GM21447 (cell line): ENCODE measurements around the gene ODAD2.
"Not testable (repeated sequence)": the region's sequence is repeated elsewhere in the genome, so short reads cannot be mapped to it uniquely, and the experiment has no call there.

Source experiments
- ATAC-seq: cut with Tn5 transposase; IDR thresholded peaks from one replicate; pipeline ENCODE4 v1.9.1; 2021; ENCODE audit not compliant: unreplicated experiment

ODAD2 gene

DNA sequence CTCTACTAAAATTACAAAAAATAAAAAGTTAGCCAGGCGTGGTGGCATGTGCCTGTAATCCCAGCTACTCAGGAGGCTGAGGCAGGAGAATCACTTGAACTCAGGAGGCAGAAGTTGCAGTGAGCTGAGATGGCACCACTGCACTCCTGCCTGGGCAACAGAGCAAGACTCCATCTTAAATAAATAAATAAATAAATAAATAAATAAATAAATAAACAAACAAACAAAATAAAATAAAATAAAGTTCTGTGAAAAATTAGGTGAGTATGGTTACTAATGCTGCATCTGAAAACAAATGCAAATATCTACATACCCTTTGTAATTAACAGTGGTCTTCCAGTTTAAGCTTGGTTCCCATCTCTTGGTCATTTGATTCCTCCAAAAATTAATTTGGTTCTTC is 28.1 kb downstream of the ODAD2 start:
- not testable (repeated sequence) for ATAC-seq

DNA sequence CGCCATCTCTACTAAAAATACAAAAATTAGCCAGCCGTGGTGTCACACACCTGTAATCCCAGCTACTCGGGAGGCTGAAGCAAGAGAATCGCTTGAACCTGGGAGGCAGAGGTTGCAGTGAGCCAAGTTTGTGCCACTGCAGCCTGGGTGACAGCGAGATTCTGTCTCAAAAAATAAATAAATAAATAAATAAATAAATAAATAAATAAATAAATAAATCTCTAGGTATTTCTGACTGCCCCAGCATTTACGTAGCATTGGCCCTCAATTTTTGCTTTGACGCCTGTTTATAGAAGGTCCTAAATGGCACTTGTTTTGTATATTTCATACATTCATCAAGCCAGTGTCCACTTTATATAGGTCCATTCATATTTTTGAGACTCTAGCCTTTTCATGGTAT is 28.9 kb downstream of the ODAD2 start:
- not testable (repeated sequence) for ATAC-seq

DNA sequence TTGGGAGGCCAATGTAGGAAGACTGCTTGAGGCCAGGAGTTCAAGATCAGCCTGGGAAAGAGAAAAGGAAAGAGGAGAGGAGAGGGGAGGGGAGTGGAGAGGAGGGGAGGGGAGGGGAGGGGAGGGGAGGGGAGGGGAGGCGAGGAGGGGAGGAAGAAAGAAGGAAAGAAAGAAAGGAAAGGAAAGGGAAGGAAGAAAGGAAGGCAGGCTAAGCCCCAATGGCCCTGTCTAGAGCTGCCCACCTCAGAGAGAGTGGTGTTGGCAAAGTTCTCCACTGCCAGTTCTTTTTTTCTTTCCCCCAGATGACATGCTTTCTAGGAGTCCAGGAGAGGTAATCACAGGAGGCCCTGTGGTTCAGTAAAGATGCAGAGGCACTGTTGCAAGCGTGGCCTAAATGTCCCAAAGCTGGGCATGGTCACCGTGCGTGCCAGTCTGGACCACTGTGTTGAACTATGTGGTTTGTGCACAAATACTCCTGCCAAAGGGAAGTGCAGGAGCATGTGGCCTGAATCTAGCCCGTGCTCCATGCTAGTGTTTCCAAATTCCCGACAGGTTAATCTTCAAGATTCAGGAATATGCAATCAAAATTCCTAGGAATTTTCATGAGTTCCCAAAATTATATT is 39.7 kb downstream of the ODAD2 start:
- no peak for ATAC-seq

DNA sequence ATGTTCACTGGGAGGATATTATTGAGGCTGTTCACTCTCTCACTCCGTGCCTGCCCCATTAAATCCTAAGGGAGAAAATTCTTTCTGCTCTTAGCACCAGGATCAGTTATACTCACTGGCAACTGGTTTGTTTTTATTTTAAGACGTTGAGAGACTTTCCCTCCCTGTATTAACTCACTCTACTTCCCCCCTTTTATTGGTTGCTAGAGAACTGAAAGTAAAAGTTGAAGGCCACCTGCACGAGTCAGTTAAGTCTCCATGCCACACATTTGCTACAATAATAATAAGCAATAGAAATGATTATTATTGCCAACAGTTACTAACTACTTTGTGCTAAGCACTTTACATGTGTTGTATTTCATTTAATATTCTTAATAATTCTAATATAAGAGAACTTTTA is 40.5 kb downstream of the ODAD2 start:
- peak; percentile 90 for ATAC-seq

DNA sequence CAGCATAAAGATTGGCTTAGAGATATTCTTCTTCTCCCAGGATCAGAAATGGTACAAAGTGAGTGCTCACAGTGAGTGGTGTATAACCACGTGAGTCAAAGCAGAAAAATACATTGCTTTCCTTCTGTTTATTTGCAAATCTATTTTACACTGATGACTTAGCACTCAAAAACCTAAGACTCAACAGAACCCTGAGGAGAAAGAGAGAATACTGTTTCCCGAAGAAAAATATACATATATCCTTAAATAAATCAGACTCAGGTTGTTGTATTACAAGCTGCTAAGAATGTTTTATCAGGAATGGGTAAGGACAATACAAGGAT is 48.7 kb downstream of the ODAD2 start:
- no peak for ATAC-seq

DNA sequence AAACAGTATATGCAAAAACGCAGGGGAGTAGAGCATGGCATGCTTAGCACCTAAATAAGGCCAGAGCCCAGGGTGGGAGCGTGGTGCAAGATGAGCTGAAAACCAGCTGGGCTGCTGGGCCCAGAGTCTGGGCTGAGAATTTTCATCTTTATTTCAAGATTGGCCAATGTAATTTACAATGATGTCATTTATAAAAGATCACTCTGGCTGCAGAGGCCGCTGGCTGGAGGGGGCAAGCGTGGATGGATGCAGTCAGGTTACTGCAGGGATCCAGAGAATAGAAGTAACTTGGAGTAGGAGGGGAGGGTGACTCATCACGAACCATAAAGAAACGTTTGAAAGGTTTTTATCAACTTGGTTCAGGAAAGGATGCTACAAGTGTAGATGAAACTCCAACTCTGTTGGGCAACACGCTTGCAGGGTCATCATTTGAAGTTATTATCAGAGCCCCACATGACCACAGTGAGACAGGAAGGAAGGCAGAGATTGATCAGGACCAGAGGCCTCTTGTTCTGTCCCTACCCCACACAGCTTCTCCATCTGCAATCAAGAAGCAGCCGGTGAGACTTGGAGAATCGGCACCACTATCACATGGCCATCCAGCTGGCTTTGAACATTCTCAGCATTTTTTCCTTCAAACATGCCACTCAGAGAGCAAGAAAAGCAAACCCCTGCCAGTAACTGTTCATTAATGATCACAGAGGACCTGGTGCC is 49.2 kb downstream of the ODAD2 start:
- no peak for ATAC-seq

DNA sequence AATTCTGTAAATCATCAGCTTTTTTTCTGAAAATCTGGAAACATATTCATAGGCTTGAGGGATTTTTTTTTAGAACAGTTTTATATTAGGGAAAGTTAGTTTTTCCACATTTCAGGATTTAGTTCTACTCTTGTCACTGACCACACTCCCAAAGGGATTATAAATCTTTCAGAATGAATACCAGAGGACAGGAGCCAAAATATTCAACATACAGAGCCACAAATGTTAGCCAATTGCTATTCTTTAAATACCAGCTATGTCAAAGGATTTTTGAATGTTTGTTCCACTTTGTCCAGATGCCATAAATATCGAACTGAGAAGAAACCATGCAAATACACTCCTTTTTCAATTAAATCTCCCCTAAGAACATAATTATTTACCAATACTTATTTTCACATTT is 50.7 kb downstream of the ODAD2 start:
- no peak for ATAC-seq

DNA sequence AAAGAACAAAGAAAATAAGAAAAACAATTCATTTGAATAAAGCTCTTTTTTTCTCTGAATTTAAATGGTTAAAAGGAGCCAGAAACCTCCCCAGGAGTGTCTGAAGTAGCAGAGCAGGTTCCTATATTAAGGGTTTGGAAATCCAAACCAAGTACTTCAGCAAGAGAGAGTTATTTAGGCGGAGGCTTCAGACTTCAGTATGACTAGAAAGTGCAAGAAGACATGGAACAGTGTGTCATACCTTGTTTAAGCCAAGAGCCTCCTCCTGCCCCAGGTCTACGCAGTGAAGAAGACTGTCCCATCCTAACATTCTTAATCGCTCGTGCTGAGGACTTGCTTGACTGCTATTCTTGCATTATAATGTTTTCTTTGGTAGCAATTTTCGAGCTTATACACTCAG is 51.3 kb downstream of the ODAD2 start:
- no peak for ATAC-seq

DNA sequence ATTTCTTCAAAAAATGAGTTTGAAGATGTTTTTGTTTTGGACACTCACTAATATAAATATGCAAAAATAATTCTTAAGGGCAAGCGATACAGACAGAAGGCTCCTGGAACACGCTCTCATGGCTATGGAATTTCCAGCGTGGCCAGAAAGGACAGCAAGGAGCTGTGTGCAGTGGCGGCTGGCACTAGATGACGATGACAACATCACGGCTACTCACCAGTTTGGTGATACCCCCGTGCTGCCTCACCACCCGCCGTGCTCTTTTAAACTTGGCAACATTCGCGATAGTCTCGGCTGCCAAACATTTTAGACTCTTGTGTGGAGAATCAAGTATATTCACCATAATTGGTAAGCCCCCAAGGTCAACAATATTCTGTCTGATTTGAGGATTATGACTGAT is 54.9 kb downstream of the ODAD2 start:
- ATAC-seq, result no peak

DNA sequence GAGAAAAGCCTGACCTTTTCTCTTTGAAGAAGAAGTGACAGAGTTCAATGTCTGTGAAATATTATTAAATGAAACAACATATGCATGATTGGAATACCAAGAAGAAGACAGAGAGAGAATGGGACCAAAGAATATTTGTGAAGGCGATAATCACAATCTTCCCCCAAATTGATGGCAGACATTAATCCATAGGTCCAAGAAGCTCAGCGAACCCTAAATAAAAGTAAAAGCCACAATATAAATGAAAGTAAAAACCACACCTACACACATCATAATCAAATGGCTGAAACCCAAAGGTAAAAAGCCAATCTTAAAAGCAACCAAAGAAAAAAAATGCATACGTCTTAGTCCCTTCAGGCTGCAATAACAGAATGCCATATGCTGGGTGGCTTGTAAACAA is 84.0 kb downstream of the ODAD2 start:
- no peak for ATAC-seq

DNA sequence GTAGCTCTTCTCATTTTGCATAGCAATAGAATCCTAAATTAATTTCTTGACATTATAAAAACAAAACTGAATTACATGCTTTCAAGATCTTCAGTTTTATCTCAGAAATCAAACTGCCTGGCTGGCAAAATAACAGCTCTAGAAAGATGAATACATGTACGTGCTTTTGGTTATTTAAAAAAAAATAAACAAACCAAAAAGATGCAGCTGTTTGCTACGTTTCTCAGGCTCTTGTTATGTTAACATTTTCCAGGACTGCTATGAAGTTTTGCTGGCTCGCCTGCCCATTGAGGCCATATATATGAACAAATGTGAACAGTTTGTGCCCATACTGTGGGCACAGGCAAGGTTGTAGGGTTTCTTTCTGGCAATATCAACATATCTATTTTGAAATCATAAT is 86.6 kb downstream of the ODAD2 start:
- ATAC-seq, result no peak

DNA sequence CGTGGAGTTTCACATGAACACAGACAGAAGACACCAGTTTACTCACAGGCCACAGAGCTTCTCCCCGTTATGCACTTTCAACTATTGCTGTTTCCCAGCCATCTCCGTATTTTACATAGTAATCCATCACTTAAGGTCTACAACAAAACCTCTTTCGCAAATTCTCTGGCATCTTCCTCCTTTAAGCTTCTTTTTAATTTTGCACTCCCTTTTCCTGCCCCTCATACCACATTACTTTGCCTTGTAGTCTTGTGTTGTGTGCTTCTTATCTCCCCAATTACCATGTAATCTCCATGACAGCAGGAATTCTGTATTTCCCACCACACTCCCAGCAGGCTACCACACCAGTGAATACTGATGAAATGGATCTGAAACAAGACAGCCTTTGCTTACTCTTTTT is 87.3 kb downstream of the ODAD2 start:
- ATAC-seq, result no peak

DNA sequence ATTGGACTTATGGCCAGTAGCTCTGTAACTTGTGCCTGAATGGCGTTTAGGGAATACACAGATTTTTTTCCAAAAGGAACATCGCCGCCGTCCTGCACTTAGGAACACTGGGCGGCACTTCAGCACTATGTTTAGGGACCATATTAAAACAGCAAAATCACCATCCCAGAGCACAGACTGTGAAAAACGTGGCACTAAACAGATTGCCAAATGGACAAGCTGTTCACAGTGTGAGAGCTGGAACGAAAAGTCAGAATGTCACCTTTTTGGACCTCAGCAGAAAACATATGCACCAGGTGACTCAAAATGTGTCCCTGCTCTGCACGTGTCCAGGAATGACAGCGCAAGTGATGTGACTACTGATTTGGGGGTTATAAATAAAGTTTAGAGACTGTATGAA is 87.9 kb downstream of the ODAD2 start:
- ATAC-seq, result no peak

DNA sequence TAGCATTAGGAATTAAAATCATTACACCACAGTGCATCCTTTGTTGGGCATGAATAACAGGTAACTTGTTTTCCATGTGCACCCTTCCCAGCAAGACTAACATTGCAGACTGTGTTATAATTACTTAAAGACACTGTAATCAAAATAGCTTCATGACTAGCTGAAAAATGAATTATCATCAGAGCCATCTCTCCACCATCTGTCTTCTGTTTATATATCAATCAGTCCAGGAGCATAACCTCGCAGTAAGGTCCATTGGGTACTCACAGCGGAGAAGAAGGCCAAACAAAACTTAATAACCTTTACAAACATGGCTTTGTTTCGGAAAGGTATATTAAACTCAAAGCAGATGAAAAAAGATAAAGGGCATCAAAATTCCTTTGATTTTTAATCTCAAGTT is 90.6 kb downstream of the ODAD2 start:
- ATAC-seq, result no peak

DNA sequence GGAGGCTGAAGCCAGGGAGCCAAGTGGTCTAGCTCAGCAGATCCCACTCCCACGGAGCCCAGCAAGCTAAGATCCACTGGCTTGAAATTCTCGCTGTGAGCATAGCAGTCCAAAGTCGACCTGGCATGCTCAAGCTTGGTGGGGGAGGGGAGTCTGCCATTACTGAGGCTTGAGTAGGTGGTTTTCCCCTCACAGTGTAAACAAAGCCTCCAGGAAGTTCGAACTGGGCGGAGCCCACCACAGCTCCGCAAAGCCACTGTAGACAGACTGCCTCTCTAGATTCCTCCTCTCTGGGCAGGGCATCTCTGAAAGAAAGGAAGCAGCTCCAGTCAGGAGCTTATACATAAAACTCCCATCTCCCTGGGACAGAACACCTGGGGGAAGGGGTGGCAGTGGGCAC is 99.4 kb downstream of the ODAD2 start:
- ATAC-seq, result not testable (repeated sequence)

DNA sequence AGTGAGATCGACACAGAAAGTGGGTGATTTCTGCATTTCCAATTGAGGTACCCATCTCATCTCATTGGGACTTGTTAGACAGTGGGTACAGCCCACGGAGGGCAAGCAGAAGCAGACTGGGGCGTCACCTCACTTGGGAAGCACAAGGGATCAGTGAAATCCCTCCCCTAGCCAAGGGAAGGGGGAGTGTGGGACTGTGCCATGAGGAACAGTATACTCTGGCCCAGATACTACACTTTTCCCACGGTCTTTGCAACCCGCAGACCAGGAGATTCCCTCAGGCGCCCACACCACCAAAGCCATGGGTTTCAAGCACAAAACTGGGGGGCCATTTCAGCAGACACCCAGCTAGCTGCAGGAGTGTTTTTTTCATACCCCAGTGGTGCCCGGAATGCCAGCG is 99.8 kb downstream of the ODAD2 start:
- no peak for ATAC-seq

DNA sequence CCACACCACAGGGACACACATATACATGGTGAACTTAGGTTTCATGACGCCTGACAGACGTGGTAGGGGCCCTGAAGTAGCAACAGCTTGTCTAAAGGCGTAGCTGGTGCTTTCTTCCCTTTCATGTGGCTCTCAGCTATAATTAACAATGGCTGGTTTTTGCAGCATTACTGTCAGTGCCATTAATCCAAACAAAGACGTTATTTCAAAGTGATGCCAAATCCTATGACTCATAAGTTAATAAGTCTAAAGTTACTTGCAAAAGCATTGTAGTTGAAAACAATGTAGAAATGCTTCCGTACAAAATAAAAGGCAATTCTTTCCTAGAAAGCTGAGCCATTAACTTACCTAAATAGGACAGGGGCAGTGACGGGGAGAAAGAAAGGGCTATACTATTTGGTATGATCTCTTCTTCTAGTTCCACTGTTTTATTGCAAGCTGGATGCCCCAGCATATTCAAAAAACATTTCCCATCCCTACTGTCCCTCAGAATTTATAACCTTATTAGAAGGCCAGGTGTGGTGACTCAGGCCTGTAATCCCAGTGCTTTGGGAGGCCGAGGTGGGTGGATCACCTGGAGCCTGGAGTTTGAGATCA is 105.4 kb downstream of the ODAD2 start:
- no peak for ATAC-seq

DNA sequence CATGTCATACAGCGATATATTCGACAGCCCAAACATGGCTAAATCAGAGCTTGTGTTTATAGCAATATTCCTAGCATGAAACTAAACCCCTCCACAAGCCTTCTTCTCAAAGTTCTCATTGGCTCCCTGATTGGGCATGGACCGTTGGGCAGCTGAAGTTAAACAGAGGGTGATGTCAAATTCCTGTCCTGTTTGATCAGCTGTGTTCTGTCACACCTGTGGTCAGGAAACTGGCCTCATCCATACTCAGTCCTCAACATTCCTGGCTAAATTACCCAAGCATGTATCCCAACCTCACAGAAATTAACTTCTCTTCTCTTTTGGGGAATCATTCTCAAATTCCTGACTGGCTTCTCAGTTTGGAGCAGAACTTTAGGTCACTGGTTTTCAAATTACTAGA is 107.9 kb downstream of the ODAD2 start:
- ATAC-seq, result no peak

DNA sequence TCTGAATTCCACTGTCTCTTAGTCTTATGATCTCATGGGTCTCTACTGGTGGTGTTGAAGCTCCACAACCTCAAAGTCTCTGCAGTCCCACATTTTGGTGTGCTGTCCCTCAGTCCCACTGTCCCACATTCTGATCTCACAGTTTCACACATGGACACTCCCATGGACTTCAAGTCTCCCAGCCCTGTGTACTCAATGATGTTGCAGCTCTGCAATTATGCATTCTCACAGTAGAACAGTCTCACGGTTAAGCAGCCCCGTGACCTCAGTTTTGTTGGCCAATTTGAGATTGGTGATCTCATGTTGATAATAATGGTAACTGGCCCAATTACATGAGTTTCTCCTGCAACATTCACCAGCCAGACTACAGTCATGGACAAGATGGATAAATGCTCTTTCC is 109.4 kb downstream of the ODAD2 start:
- ATAC-seq, result no peak

DNA sequence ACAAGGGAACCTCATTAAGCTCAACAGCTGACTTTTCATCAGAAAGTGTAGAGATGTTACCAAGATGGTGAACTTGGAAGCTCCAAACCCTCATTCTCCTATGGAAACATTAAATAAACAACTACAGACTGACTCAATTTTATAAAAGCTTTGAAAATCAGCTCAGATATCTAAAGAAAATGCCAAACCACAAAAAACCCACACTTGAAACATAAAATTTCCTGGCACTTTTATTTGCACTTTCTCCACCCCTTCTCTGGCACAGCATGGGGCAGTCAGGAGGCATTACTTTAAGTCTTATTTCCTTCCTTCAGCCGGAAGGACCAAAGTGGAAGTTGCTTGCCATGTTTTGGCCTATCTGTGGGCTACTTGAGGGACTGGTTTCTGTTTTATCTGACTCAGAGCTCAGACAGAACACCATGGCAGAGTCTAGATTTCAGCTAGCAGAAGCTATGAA is 114.7 kb downstream of the ODAD2 start:
- ATAC-seq, result no peak

DNA sequence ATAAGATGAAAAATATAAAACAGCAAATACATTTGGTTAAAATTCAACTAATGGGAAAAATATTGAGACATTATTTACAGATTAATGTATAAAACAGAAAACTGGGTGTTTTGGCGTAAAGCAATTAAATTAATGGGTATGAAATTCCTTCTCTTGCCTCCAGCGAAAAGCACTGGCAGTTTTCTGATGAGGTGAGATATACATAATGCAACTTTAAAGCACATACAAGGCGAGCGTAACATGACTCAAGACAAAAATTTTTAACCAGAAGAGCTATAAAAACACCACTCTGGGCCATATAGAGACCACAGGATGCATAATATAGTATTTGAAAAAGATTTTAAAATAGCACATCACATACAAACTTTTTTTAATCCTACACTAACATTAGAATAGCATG is 120.6 kb downstream of the ODAD2 start:
- ATAC-seq, result no peak

DNA sequence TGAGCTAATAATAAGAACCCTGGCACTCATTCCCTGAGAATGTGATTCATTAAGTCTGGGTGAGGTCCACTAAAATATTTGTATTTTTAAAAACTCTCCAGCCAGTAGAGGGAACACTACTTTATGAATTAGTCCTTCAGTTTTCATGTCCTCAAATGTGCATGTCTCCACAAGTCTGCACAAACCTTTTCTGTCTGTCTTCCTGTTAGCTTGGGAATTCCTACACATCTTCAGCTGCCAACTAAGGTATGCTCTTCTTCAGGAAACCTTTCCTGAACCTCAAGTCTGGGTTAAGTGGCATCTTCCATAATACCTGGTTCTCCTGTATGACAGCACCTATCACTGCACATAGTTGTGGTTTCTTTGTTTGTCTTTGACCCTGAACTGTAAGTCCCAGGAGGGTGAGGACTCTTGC is 133.7 kb downstream of the ODAD2 start:
- ATAC-seq, result no peak

DNA sequence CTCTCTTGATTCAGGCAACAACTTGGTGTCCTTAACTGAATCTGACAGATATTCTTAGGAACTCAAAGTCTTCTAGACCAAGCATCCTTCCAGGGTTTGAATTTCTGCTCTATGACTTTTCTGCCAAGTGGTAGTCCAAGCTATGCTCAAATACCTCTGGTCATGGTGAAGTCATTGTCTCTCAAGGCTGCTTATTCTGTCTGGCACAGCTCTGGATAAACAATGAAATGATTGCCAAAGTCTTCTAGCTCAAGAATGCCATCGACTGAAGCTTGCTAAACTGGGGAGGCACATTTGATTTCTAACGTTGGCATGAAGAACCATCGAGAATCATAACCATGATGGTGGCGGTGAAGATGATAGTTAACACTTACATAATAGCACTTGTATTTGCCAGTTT is 137.1 kb downstream of the ODAD2 start:
- ATAC-seq, result no peak
